Measurements from ENCODE around the gene FGF14.

DNA sequence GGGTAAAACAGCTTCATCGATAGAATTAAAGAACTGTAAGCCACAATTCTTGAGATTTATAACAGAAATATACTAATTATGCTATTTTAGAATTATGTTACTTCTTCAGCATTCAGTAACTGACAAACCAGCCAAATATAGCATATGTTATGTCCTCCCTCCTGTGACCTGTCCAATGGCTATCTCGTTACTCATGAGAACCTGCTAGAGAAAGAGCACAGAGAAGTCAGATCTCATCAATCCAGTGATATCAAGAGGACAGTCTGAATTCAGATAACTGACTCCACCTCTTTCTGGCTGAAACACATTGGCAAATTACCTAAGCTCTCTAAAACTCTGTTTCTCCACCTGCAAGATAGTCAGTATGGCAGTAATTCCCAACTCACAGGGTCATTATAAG, 170.4 kb downstream of the FGF14 start:
- TF ChIP-seq, protein P1, sequence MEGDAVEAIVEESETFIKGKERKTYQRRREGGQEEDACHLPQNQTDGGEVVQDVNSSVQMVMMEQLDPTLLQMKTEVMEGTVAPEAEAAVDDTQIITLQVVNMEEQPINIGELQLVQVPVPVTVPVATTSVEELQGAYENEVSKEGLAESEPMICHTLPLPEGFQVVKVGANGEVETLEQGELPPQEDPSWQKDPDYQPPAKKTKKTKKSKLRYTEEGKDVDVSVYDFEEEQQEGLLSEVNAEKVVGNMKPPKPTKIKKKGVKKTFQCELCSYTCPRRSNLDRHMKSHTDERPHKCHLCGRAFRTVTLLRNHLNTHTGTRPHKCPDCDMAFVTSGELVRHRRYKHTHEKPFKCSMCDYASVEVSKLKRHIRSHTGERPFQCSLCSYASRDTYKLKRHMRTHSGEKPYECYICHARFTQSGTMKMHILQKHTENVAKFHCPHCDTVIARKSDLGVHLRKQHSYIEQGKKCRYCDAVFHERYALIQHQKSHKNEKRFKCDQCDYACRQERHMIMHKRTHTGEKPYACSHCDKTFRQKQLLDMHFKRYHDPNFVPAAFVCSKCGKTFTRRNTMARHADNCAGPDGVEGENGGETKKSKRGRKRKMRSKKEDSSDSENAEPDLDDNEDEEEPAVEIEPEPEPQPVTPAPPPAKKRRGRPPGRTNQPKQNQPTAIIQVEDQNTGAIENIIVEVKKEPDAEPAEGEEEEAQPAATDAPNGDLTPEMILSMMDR (IDR thresholded peaks at IDR 0.05): no peak
- TF ChIP-seq POLR2A (IDR thresholded peaks at IDR 0.05): no peak
